ENCODE data around the gene SYT4. TPM values are rescaled to one million over a fixed set of nuclear protein-coding genes. Genes with fewer than 3 reads are reported as not detected.

The SYT4 gene
- total RNA-seq, 1 donor from 2014 or later: not detected

Other genes starting within 250 kb of the SYT4 start
- not detected for gene RIT2, start 161.8 kb downstream of the SYT4 start, total RNA-seq

Measured in esophagus mucosa (tissue), 1 donor.